Measurements from ENCODE around the gene POC1B.
"Not testable (repeated sequence)": the region's sequence is repeated elsewhere in the genome, so short reads cannot be mapped to it uniquely, and the experiment has no call there.

The POC1B gene

GRCh38 chr12:89459279-89459678 is 66.6 kb downstream of the POC1B start:
- DNase-seq: not testable (repeated sequence)

GRCh38 chr12:89456565-89456964 is 69.3 kb downstream of the POC1B start:
- no peak for DNase-seq

- DNase-seq: no peak
Observed at GRCh38 chr12:89454080-89454848, 71.6 kb downstream of the POC1B start.

- no peak for DNase-seq
Observed at GRCh38 chr12:89453121-89453978, 72.5 kb downstream of the POC1B start.

- DNase-seq: no peak
Observed at GRCh38 chr12:89451841-89452251, 74.0 kb downstream of the POC1B start.

GRCh38 chr12:89450907-89451306 is 74.9 kb downstream of the POC1B start:
- DNase-seq: no peak

GRCh38 chr12:89448951-89449371 is 76.9 kb downstream of the POC1B start:
- no peak for DNase-seq

- DNase-seq: no peak
Observed at GRCh38 chr12:89448526-89448925, 77.3 kb downstream of the POC1B start.

- no peak for DNase-seq
Observed at GRCh38 chr12:89439941-89440340, 85.9 kb downstream of the POC1B start.

- no peak for DNase-seq
Observed at GRCh38 chr12:89437231-89437630, 88.6 kb downstream of the POC1B start.

GRCh38 chr12:89436062-89436461 is 89.8 kb downstream of the POC1B start:
- no peak for DNase-seq

- DNase-seq: no peak
Observed at GRCh38 chr12:89433634-89434033, 92.2 kb downstream of the POC1B start.

GRCh38 chr12:89432396-89432795 is 93.5 kb downstream of the POC1B start:
- no peak for DNase-seq

- DNase-seq: no peak
Observed at GRCh38 chr12:89429528-89429927, 96.3 kb downstream of the POC1B start.

GRCh38 chr12:89427508-89428156 is 98.2 kb downstream of the POC1B start:
- DNase-seq: no peak

GRCh38 chr12:89424846-89425245 is 101.0 kb downstream of the POC1B start:
- DNase-seq: no peak

GRCh38 chr12:89424389-89424788 is 101.5 kb downstream of the POC1B start:
- no peak for DNase-seq

- DNase-seq: no peak
Observed at GRCh38 chr12:89421092-89421835, 104.6 kb downstream of the POC1B start.

GRCh38 chr12:89418228-89418910 is 107.5 kb downstream of the POC1B start:
- DNase-seq: no peak

- no peak for DNase-seq
Observed at GRCh38 chr12:89417246-89417977, 108.4 kb downstream of the POC1B start.

- DNase-seq: no peak
Observed at GRCh38 chr12:89416049-89416792, 109.6 kb downstream of the POC1B start.
